ENCODE results near the gene IL20RB.

- no peak for TF ChIP-seq CTCF (conservative IDR thresholded peaks at IDR 0.05; ENCODE audit: low read depth, low read length)
- TF ChIP-seq EZH2 (IDR thresholded peaks at IDR 0.05; ENCODE audit: borderline replicate concordance, low read depth, low read length, poor library complexity, severe bottlenecking): no peak
These were observed 27.7 kb upstream of the IL20RB start for GRCh38 chr3:136929977-136930670.

All from A673 (cell line).